HG02870 (cell line): ENCODE results near the gene UTY.

Source experiments
- ATAC-seq: cut with Tn5 transposase; IDR thresholded peaks from one replicate; pipeline ENCODE4 v1.9.1; 2021; ENCODE audit warnings: mild to moderate bottlenecking, moderate library complexity; ENCODE audit not compliant: unreplicated experiment

Gene UTY

DNA sequence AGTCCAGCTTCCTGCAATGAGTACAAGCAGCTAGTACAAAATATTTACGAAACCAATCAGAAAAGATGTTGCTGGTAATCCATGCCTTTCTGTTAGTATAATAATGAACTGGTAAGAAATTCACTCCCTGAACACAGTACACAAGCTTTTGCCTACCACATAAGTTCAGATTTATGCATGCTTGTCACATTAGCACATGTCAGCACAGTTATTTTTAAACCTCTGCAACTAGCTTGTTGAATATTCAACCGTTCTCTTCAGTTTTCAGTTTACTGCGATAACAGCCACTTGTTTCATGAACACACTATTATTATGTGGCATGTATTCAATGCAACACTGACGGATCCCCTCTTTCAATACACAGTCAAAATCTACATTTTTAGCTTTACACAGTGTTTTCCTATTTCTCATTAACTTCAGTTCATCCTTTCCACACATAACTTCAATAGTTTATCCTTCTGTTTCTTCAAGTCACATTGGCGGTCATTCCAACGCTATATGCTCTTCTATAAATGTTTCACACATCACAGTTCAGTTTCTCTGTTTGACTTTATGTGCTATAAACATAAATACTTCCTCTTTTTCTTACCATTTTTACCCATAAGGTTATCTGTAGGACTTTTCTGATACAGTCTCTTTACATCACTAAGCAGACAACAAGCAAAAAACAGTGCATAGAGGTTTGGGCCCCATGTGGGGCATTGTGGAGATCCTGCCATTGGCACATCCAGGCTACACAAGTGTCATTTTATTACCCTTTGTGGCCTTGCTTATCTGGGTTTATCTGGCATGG lies 62.8 kb downstream of the UTY start:
- no peak for ATAC-seq

DNA sequence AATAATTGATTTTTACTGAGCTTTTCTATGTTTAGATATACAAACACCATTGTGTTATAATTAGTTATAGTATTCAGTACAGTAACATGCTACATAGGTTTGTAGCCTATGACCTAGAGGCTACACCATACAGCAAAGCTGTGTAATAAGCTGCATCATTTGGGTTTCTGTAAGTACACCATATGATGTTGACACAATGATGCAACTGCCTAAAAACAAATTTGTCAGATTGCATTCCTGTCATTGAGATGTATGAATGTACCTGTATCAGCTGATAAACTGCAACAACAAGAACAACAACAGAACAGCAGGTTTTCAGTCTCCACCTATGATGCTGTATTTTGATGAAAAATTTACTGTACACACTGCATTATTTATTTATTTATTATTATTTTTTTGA lies 64.3 kb downstream of the UTY start:
- ATAC-seq = no peak

DNA sequence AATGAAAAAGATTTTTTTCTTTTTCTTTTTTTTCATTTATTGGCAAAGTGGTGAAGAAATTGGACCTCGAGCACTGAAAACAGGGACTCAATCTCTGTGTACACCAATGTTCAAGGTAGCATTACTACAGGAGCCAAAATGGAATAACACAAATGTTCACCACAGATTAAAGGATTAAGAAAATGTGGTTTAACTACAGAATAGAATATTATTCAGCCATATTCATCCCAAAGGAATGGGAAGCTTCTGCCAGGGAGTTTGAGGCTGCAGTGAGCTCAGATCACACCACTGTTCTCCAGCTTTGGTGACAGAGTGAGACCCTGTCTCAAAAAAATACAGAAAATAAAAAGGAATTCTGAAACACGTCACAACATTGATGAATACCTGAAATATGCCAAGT lies 81.0 kb downstream of the UTY start:
- ATAC-seq = no peak

DNA sequence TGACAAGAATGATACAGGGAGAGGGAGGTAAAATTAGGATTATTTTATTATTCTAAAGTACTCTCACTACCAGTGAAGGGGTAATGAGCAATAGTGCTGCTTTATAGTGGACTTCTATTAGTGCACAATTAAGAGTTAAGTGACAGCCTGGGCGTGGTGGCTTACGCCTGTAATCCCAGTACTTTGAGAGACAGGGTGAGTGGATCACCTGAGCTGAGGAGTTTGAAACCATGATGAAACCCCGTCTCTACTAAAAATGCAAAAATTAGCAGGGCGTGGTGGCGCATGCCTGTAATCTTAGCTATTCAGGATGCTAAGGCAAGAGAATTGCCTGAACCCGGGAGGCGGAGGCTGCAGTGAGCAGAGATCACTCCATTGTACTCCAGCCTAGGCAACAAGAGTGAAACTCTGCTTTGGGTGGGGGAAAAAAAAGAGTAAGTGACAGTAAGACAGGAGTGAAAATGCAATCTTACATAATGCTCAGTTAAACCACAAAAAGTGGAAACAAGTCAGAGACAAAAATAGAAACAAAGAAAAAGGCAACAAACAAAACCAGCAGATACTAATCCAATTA lies 98.6 kb downstream of the UTY start:
- no peak for ATAC-seq

DNA sequence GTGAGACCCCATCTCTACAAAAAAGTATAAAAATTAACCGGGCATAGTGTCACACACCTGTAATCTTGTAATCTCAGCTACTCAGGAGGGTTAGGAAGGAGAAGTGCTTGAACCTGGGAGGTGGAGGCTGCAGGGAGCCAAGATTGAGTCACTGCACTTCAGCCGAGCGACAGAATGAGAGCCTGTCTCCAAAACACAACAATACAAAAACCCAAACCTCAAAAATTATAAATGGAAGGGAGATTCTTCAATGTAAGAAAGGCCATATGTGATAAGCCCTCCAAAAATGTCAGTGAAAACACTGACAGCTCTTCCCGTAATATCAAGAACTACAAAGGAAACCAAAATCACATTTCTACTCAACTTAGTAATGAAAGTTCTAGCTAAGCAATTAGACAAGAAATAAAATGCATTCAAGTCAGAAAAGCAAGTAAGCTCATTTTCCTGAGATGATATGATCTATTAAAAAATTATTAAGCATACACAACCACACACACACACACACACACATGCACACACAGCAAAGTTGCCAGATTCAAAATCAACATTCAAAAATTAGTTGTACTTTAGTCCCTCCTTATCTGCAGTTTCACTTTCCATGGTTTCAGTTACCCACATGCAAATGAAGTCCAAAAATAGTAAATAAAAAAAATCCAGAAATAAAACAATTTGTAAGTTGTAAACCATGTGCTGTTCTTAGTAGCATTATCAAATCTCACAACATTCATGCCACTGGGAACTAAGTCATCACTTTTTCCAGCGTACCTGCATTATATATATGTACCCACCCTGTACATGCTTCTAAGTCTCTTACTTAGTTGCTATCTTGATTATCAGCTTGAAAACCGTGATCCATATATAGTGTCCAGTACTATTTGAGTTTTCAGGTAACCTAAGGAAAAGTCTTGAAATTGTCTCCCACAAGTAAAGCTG lies 108.7 kb downstream of the UTY start:
- no peak for ATAC-seq

DNA sequence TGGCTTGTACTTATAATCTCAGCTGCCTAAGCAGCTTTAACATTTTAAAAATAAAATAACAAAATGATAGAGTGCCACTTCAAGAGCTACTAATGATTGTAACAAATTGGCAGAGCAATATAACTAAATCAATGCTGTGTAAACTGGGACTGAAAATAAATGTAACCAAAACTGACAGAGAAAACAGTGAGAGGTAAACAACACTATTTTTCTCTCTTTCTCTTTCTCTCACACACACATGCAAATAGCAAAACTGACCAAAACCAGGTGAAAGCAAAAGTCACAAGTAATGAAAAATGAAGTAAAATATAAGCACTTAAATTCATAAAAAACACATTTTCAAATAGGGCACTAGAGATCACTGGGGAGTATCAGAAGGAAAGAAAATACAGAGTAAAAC lies 109.6 kb downstream of the UTY start:
- ATAC-seq = no peak

DNA sequence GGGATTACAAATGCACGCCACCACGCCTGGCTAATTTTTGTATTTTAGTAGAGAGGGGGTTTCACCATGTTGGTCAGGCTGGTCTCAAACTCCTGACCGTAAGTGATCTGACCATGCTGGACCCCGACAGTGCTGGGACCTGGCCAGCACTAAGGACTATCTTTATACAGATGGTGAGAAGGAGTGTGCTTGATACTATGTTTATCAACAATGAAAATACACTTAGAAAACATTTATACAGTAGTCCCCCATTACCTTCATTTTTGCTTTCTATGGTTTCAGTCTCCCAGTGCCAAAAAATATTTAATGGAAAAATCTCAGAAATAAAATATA lies 111.4 kb downstream of the UTY start:
- ATAC-seq = no peak

DNA sequence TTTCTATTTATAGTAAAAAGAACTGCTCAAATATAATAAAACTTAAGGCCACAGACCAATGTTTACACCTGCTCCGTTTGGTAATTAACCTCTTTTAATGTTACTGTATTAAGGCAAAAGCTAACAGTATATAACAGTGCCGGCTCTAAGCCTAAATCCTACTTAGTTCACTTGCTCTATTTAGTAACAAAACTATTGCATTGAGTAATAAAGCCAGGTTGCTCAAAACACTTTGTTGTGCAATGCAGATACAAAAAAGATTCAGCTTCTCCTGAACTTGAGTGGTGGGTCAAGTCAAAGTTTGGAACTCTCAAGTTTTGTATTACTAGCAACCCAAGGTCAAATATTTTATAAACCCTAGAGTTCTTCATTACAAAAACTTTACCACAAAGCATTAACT lies 116.2 kb downstream of the UTY start:
- no peak for ATAC-seq

DNA sequence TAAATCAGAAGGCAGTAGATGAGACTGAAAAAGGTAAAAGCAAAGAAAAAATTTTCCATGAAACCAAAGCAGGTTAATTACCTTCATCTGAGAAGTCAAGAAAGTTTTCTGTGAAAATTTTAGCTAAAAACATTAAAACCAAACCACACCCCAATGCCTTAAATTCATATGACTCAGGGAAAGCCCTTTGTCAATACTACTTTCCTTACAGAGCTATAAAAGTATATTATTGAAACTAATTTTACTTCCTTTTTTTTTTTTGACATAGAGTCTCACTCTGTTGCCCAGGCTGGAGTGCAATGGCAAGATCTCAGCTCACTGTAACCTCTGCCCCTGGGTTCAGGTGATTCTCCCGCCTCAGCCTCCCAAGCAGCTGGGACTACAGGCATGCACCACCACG lies 117.2 kb downstream of the UTY start:
- no peak for ATAC-seq

DNA sequence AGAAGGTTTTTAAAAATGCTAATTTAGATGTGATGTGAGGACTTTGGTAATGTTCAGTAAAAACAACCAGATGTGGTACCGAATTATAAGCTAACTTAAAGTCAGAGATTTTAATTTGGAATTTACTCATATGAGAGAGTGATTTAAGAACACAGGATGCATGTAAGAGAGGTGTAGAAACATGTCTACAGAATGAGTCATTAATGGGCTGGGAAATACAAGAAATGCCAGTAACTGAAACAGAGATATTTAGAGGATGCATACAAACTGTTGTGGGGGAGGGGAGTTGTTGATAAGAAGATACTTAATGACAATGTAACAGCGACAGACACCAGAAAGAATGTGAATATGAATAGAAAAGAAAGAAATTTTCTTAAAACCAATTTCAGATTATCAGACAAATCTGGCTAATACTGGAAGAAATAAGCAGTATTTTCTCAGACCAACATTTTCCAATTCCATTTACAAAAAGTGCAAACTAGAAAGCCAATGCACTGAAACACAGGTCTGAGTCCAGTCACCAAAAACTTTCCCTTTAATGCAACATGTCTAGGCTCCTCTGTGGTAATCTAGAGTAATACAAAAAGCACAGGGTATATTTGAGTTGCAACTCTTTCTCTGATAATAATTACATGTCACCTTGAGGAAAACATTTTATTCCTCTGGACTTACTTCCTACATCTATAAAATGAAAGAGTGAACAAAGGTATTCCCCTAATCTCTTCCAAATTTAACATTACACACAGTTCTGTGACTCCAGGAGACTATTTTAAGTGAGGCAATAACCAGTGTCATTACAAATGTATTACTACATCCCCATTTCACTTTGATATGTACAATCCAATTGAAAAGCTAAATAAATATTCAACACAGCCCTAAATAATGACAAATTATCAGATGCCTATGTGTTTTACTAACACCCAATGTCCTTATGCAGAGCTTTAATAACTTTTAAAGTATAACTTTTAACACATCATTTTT lies 117.9 kb downstream of the UTY start:
- no peak for ATAC-seq

DNA sequence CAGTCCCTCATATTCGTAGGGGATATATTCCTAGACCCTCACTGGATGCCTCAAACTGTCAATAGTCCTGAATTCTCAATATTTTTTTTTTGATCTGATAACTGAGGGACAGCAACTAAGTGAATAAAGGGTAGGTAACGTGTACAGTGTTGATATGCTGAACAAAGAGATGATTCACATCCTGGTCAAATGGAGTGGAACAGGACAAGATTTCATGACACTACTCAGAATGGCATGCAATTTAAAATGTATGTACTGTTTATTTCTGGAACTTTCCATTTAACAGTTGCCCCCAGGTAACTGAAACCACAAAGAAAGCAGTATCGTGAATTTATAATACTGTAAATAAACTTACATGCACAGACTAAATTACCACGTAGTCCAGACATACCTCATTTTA lies 128.4 kb downstream of the UTY start:
- no peak for ATAC-seq

DNA sequence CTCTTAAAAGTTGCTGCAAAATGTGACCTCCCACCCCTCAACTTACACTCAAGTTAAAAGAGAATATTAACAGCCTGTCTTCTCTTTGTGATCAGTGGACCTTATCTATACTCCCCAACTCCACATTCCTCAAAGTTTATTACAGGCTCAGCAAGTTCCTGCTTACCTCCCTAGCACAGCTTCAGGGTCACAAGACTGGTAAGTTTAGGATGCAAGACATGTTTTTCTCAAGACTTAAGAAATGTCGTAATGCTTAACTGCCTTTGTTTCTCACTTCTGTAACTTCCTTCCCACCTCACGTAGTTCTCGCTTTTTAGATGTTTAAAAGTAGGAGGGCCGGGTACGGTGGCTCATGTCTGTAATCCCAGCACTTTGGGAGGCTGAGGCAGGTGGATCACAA lies 132.7 kb downstream of the UTY start:
- ATAC-seq = no peak

DNA sequence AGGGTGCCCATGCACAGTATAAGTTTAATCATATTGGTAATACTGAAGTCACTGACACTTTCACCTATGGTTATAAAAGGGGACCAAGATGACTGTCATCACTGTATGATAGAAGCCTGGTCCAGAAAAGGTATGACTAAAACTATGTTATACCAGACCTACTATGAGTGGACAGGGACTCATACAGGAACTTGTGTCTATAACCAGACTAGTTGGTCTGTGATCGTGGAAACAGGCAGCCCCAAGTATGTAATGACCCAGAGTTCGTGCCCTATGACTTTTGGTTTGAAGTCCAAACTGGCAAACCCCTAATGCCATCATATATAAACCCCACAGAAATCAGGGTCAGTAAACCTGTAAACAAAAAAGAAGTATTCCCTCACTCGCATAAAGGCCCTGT lies 134.3 kb downstream of the UTY start:
- no peak for ATAC-seq

DNA sequence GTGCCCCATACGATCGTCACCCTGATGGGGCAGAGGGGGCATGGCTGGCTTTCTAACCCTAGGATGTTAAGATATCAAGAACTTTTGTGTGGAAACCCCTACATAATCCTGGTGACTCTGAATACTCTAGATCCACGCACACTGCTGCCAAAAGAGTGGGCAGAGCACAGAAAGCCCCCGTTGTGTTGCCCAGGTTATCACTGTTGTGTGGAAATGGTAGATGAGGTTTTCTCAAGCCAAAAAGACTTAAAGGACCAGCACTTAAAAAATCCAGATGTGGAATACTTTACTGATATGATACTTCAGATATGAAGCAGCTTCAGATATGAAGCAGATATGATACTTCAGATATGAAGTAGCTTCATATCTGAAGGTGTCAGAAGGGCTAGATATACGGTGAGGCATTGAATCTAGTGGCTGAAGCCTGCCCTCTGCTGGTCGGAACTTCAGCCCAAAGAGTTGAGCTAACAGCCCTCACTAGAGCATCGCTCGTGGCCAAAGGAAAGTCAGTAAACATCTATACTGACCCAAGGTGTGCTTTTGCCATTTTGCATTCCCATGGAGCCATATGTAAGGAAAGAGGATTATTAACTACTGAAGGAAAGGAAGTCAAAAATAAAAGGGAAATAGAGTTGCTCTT lies 136.4 kb downstream of the UTY start:
- ATAC-seq = no peak

DNA sequence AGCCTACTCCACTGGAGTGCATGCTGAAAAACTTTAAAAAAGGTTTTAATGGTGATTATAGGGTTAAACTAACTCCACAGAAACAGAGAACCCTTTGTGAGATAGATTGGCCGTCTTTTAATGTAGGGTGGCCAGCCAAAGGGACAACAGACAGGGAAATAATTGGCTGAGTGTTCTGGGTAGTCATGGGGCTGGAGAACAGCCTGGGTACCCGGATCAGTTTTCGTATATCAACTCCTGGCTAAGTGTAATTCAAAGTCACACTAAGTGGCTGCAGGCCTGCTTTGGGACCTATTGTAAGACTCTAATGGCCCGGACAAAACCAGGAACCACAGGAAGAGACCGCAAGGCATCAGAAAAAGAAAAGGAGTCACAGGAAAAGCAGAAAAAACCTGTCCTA lies 139.9 kb downstream of the UTY start:
- ATAC-seq = no peak

DNA sequence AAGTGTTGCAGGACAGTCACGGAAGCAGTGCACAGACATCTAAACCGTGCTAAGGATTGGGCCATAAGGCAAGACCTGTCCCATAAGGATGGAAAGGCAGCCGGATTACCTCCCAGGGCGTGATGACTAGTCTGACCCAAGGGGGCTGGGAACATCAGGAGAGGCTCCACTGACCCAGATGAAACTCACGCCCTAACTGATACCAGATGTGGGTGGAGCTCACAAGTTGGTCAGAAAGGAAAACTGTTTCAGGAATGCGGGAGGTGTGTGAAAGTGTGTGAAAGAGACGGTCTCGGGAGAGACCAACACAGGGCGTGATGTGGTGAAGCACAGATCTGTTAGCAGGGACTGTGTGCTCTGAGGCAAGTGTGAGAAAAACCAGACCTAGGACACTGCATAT lies 140.5 kb downstream of the UTY start:
- ATAC-seq = no peak

DNA sequence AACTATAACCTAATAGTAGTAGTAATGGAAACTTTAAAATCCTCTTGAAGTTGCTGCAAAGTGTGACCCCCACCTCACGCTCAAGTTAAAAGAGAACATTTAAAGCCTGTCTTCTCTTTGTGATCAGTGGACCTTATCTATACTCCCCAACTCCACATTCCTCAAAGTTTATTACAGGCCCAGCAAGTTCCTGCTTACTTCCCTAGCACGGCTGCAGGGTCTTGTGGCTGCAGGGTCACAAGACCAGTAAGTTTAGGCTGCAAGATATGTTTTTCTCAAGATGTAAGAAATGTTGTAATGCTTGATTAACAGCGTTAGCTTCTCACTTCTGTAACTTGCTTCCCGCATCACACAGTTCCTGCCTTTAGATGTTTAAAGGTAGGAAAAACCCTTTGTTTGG lies 141.1 kb downstream of the UTY start:
- ATAC-seq = no peak

DNA sequence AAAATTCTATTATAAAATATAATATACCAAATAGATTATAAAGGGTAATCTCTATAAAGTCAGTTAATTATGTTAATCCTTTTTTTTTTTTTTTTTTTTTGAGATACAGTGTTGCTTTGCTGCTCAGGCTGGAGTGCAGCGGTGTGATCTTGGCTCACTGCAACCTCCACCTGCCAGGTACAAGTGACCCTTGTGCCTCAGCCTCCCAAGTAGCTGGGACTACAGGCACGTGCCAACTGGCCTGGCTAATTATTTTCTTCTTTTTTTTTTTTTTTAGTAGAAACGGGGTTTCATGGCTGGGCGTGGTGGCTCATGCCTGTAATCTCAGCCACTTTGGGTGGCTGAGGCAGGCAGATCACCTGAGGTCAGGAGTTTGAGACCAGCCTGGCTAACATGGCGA lies 141.9 kb downstream of the UTY start:
- ATAC-seq = no peak

DNA sequence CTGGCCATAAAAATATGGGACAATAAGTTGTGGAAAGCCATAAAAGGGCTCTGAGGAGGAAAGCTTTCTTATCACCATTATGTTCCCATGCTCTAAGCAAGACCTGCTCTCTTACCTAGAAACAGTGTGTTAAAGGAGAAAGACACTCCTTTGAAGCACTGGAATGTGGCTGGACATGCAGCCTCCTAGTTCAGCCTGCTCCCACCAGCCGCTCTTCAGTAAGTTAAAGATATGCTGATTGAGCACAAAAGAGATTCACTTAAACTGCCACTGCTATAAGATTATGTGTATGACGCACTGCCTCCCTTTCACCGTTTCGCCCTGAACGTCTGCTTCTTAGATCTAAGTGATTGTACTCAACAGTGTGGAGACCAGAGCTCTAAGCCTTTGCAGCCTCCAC lies 146.0 kb downstream of the UTY start:
- no peak for ATAC-seq

DNA sequence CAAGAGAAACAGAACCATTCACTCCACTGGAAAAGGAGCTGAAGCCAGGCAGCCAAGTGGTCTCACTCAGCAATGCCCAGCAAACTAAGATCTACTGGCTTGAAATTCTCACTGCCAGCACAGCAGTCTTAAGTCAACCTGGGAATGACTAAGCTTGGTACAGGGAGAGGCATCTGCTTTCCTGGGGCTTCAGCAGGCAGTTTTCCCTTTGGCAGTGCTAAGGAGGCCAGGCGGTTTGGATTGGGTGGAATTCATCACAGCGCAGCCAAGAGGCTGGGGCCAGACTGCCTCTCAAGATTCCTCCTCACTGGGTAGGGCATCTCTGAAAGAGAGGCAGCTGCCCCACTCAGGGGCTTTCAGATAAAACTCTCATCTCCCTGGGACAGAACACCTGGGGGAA lies 149.2 kb downstream of the UTY start:
- no peak for ATAC-seq
